CD4-positive, alpha-beta T cell treated with Interferon alpha-2 for 1 hour (primary cell): Measurements from ENCODE around the gene CENPI.
"Not testable (repeated sequence)": the region's sequence is repeated elsewhere in the genome, so short reads cannot be mapped to it uniquely, and the experiment has no call there.

Experiments
- DNase-seq, 2 donors: peaks; one replicate each; pipeline ENCODE4 v3.0.0-alpha.2; 2020 to 2022

CENPI gene

GRCh38 chrX:101097546-101098453, at the start of gene CENPI:
TSS of gene CENPI (plus strand) at chrX:101098204. CDS start at chrX:101101071, 2,867 bp downstream.
- peak; percentile 95 to 96 for DNase-seq

- DNase-seq: no peak
Observed at GRCh38 chrX:101051153-101051548, 46.9 kb upstream of the CENPI start.

- DNase-seq: peak; percentile 81 to 83
Observed at GRCh38 chrX:101051549-101052302, 46.3 kb upstream of the CENPI start, which contains the start of gene TRMT2B. TSS of gene TRMT2B (minus strand) at chrX:101052111. CDS start at chrX:101042289, 9,822 bp downstream.

- not testable (repeated sequence) for DNase-seq
Observed at GRCh38 chrX:101056551-101056950, 41.5 kb upstream of the CENPI start.

GRCh38 chrX:101057093-101057714, 40.8 kb upstream of the CENPI start:
- no peak for DNase-seq

DNA sequence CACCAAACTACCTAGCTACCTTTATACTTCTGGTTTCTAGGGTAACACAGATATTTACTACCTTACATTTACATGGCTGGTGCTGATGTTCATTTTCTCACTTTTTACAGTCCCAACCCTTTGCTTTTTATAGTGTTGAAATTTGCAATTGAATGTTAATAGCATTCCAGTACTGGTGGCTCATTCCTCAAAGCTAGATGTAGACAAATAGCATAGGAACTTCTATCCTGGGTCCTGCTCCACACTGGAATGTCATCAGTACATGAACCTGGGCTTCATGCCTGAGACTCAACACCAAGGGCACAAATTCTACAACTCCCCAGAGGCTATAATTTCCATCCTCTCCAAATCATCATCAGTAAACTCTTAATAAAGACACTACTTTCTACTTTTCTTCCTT, 35.8 kb upstream of the CENPI start:
- no peak for DNase-seq

- no peak for DNase-seq
Observed at GRCh38 chrX:101071582-101071981, 26.4 kb upstream of the CENPI start.

GRCh38 chrX:101078716-101079598, 19.0 kb upstream of the CENPI start, which contains the start of gene TMEM35A:
TSS of gene TMEM35A (plus strand) at chrX:101078879. CDS start at chrX:101079003, 124 bp downstream.
- no peak for DNase-seq

GRCh38 chrX:101079736-101080270, 18.2 kb upstream of the CENPI start:
- no peak for DNase-seq

GRCh38 chrX:101080326-101081124, 17.5 kb upstream of the CENPI start:
- DNase-seq: no peak

DNA sequence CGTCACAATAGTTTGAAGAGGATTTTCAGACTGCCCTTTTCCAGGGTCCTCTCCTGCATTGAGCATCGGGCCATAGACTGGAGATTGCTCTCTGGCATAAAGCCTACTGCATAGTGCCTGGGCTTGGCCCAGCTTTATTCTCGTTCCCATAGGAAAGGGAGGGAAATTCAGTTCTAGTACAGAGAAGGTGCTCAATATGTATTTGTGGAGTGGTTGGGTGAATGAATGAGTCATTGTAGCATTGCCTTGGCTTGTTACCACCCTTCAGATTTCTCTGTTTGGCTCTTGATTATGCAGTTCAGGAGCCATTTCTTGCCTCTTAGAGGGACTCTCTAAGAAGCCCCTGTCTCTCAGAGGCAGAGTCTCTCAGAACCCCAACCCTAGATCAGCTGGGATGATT, 16.8 kb upstream of the CENPI start:
- DNase-seq: no peak

GRCh38 chrX:101091817-101092216, 6.2 kb upstream of the CENPI start:
- no peak for DNase-seq

GRCh38 chrX:101108284-101108683, 10.3 kb downstream of the CENPI start:
- no peak for DNase-seq

- no peak for DNase-seq
Observed at GRCh38 chrX:101117701-101118100, 19.7 kb downstream of the CENPI start.

GRCh38 chrX:101136235-101136634, 38.2 kb downstream of the CENPI start:
- DNase-seq: no peak
